ENCODE measurements around the gene GRM1.

- TF ChIP-seq, protein P1, sequence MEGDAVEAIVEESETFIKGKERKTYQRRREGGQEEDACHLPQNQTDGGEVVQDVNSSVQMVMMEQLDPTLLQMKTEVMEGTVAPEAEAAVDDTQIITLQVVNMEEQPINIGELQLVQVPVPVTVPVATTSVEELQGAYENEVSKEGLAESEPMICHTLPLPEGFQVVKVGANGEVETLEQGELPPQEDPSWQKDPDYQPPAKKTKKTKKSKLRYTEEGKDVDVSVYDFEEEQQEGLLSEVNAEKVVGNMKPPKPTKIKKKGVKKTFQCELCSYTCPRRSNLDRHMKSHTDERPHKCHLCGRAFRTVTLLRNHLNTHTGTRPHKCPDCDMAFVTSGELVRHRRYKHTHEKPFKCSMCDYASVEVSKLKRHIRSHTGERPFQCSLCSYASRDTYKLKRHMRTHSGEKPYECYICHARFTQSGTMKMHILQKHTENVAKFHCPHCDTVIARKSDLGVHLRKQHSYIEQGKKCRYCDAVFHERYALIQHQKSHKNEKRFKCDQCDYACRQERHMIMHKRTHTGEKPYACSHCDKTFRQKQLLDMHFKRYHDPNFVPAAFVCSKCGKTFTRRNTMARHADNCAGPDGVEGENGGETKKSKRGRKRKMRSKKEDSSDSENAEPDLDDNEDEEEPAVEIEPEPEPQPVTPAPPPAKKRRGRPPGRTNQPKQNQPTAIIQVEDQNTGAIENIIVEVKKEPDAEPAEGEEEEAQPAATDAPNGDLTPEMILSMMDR (conservative IDR thresholded peaks at IDR 0.05) = no peak
- no peak for TF ChIP-seq ZFX (IDR thresholded peaks at IDR 0.05)
Measured at GRCh38 chr6:146316175-146316495, 287.3 kb downstream of the GRM1 start.

All from C4-2B (cell line).